ENCODE measurements around the gene PCDHGA3.
A peak's percentile ranks its signal among the peaks of the same experiment; 100 is the strongest.

Gene PCDHGA3

GRCh38 chr5:141389153-141390042 is 45.8 kb downstream of the PCDHGA3 start:
- 98% methylated on average over 77 of the region's 77 CpGs for WGBS

GRCh38 chr5:141392429-141393198 is 49.0 kb downstream of the PCDHGA3 start, which contains the start of gene PCDHGA8:
Gene PCDHGA8, plus strand, starts transcription at chr5:141392633. Its CDS starts 181 bp downstream, at chr5:141392814.
- H3K4me2 ChIP-seq (ENCODE audit: low read length, poor library complexity, severe bottlenecking), result peak within 1 kb of the TSS; percentile 25
- no peak within 1 kb of the TSS for H3K14ac ChIP-seq (ENCODE audit: low read length in 2 of 2)
- no peak within 1 kb of the TSS for H3K9ac ChIP-seq (ENCODE audit: low read length)
- no peak for DNase-seq
- H3K27me3 ChIP-seq (ENCODE audit: control insufficient read depth in 1 of 2, insufficient read depth in 1 of 2, low read length in 2 of 2), result no peaks in the 10 kb centered on the region
- peaks cover 25% of the 10 kb centered on the region for H3K79me1 ChIP-seq (replicated peaks; ENCODE audit: low read length, poor library complexity, severe bottlenecking)
- H2BK15ac ChIP-seq (ENCODE audit: low read depth, poor library complexity, severe bottlenecking), result no peak within 1 kb of the TSS
- H3K4ac ChIP-seq (ENCODE audit: low read depth in 1 of 2, low read length in 2 of 2), result no peak within 1 kb of the TSS
- H4K8ac ChIP-seq (ENCODE audit: low read length), result no peak within 1 kb of the TSS
- no peak within 1 kb of the TSS for H3K27ac ChIP-seq (ENCODE audit: low read length, poor library complexity, severe bottlenecking)
- no peak within 1 kb of the TSS for H2BK5ac ChIP-seq (ENCODE audit: low read depth, low read length, poor library complexity, severe bottlenecking)
- no peak within 1 kb of the TSS for H3K23ac ChIP-seq (ENCODE audit: low read length in 2 of 2)
- no peak within 1 kb of the TSS for H2AFZ ChIP-seq (ENCODE audit: low read depth, low read length)
- H3K4me1 ChIP-seq (ENCODE audit: control insufficient read depth, insufficient read depth, low read depth, low read length), result peaks cover 3% of the 10 kb centered on the region
- no peak within 1 kb of the TSS for H2BK120ac ChIP-seq (ENCODE audit: low read depth, low read length)
- H3K9me3 ChIP-seq (ENCODE audit: control insufficient read depth, low read length), result peaks cover 68% of the 10 kb centered on the region
- H3K18ac ChIP-seq (ENCODE audit: low read depth in 1 of 2, low read length in 2 of 2), result no peak within 1 kb of the TSS
- H2BK12ac ChIP-seq (ENCODE audit: low read length in 2 of 2), result no peak within 1 kb of the TSS
- peak within 1 kb of the TSS in 1 of 2 experiments; percentile 61 for H3K4me3 ChIP-seq (ENCODE audit: insufficient read depth in 1 of 2, low read depth in 1 of 2, low read length in 2 of 2)
- 96% methylated on average over 37 of the region's 38 CpGs for WGBS
- H3K36me3 ChIP-seq (ENCODE audit: control insufficient read depth in 1 of 2, insufficient read depth in 2 of 2, low read depth in 1 of 2, low read length in 2 of 2), result peaks cover 0 to 32% of the 10 kb centered on the region in 2 experiments
- no peak within 1 kb of the TSS for H2AK5ac ChIP-seq (ENCODE audit: low read length, severe bottlenecking)
- no peak within 1 kb of the TSS for H4K91ac ChIP-seq (ENCODE audit: low read length)

More at GRCh38 chr5:141389153-141390042, 45.8 kb downstream of the PCDHGA3 start:
- Histone ChIP-seq H3K27ac (ENCODE audit: low read length, poor library complexity, severe bottlenecking) (no peak overlapping the region), H4K91ac (ENCODE audit: low read length) (no peak overlapping the region), H3K27me3 (ENCODE audit: control insufficient read depth in 1 of 2, insufficient read depth in 1 of 2, low read length in 2 of 2) (no peaks in the 10 kb centered on the region), H3K4ac (ENCODE audit: low read depth in 1 of 2, low read length in 2 of 2) (no peak overlapping the region), H3K23ac (ENCODE audit: low read length in 2 of 2) (no peak overlapping the region), H2BK15ac (ENCODE audit: low read depth, poor library complexity, severe bottlenecking) (no peak overlapping the region), H3K36me3 (ENCODE audit: control insufficient read depth in 1 of 2, insufficient read depth in 2 of 2, low read depth in 1 of 2, low read length in 2 of 2) (peaks cover 0 to 27% of the 10 kb centered on the region in 2 experiments), H3K18ac (ENCODE audit: low read depth in 1 of 2, low read length in 2 of 2) (no peak overlapping the region), H2BK120ac (ENCODE audit: low read depth, low read length) (no peak overlapping the region), H3K9me3 (ENCODE audit: control insufficient read depth, low read length) (peaks cover 61% of the 10 kb centered on the region), H2AFZ (ENCODE audit: low read depth, low read length) (no peak overlapping the region), H3K4me1 (ENCODE audit: control insufficient read depth, insufficient read depth, low read depth, low read length) (peaks cover 3% of the 10 kb centered on the region), H2BK5ac (ENCODE audit: low read depth, low read length, poor library complexity, severe bottlenecking) (no peak overlapping the region), H2AK5ac (ENCODE audit: low read length, severe bottlenecking) (no peak overlapping the region), H3K14ac (ENCODE audit: low read length in 2 of 2) (no peak overlapping the region), H3K9ac (ENCODE audit: low read length) (no peak overlapping the region), H4K8ac (ENCODE audit: low read length) (no peak overlapping the region), H3K4me3 (ENCODE audit: insufficient read depth in 1 of 2, low read depth in 1 of 2, low read length in 2 of 2) (peak overlapping the region in 1 of 2 experiments; percentile 59), H2BK12ac (ENCODE audit: low read length in 2 of 2) (no peak overlapping the region), H3K79me1 (replicated peaks; ENCODE audit: low read length, poor library complexity, severe bottlenecking) (peaks cover 22% of the 10 kb centered on the region), H3K4me2 (ENCODE audit: low read length, poor library complexity, severe bottlenecking) (no peak overlapping the region)
- DNase-seq, result no peak

- no peak overlapping the region for H3K27ac ChIP-seq (ENCODE audit: low read length, poor library complexity, severe bottlenecking)
- H3K14ac ChIP-seq (ENCODE audit: low read length in 2 of 2), result no peak overlapping the region
- no peaks in the 10 kb centered on the region for H3K27me3 ChIP-seq (ENCODE audit: control insufficient read depth in 1 of 2, insufficient read depth in 1 of 2, low read length in 2 of 2)
- H3K36me3 ChIP-seq (ENCODE audit: control insufficient read depth in 1 of 2, insufficient read depth in 2 of 2, low read depth in 1 of 2, low read length in 2 of 2), result peaks cover 0 to 32% of the 10 kb centered on the region in 2 experiments
- H2BK5ac ChIP-seq (ENCODE audit: low read depth, low read length, poor library complexity, severe bottlenecking), result no peak overlapping the region
- DNase-seq, result no peak
- peak overlapping the region in 1 of 2 experiments; percentile 61 for H3K4me3 ChIP-seq (ENCODE audit: insufficient read depth in 1 of 2, low read depth in 1 of 2, low read length in 2 of 2)
- 96% methylated on average over 21 of the region's 21 CpGs for WGBS
- peaks cover 3% of the 10 kb centered on the region for H3K4me1 ChIP-seq (ENCODE audit: control insufficient read depth, insufficient read depth, low read depth, low read length)
- H3K79me1 ChIP-seq (replicated peaks; ENCODE audit: low read length, poor library complexity, severe bottlenecking), result peaks cover 24% of the 10 kb centered on the region
- no peak overlapping the region for H3K4ac ChIP-seq (ENCODE audit: low read depth in 1 of 2, low read length in 2 of 2)
- no peak overlapping the region for H4K91ac ChIP-seq (ENCODE audit: low read length)
- no peak overlapping the region for H2AFZ ChIP-seq (ENCODE audit: low read depth, low read length)
- H2AK5ac ChIP-seq (ENCODE audit: low read length, severe bottlenecking), result no peak overlapping the region
- no peak overlapping the region for H3K23ac ChIP-seq (ENCODE audit: low read length in 2 of 2)
- no peak overlapping the region for H2BK12ac ChIP-seq (ENCODE audit: low read length in 2 of 2)
- no peak overlapping the region for H4K8ac ChIP-seq (ENCODE audit: low read length)
- no peak overlapping the region for H2BK15ac ChIP-seq (ENCODE audit: low read depth, poor library complexity, severe bottlenecking)
- H2BK120ac ChIP-seq (ENCODE audit: low read depth, low read length), result no peak overlapping the region
- H3K9me3 ChIP-seq (ENCODE audit: control insufficient read depth, low read length), result peaks cover 68% of the 10 kb centered on the region
- H3K4me2 ChIP-seq (ENCODE audit: low read length, poor library complexity, severe bottlenecking), result no peak overlapping the region
- no peak overlapping the region for H3K18ac ChIP-seq (ENCODE audit: low read depth in 1 of 2, low read length in 2 of 2)
- no peak overlapping the region for H3K9ac ChIP-seq (ENCODE audit: low read length)
Measured at GRCh38 chr5:141393267-141393666, 49.6 kb downstream of the PCDHGA3 start.
